Neural progenitor cell (in vitro differentiated cells): ENCODE measurements around the gene NCF4.

Experiments
- CTCF ChIP-seq: fragments of 200-600 bp; sonication (generic); IDR thresholded peaks from 2 replicates; pipeline ENCODE4 v1.5.1; 2017; ENCODE audit warnings: antibody characterized with exemption, mild to moderate bottlenecking
- EZH2 ChIP-seq: fragments of 200-600 bp; sonication (generic); IDR thresholded peaks from 2 replicates; pipeline ENCODE4 v1.6.1; 2017; ENCODE audit warnings: antibody characterized with exemption, mild to moderate bottlenecking, moderate library complexity
- EZH2phosphoT487 ChIP-seq: fragments of 200-600 bp; sonication (generic); IDR thresholded peaks from 2 replicates; pipeline ENCODE4 v1.6.1; 2017; ENCODE audit warnings: antibody characterized with exemption

- no peak for TF ChIP-seq CTCF
- no peak for TF ChIP-seq EZH2
- TF ChIP-seq EZH2phosphoT487, result no peak
These were observed 377 bp upstream of the NCF4 start for GRCh38 chr22:36860438-36860820.
